NCI-H82 (cell line): ENCODE data around the gene IL1A.

Experiments used
- DNase-seq: peaks from one replicate; lab custom pipeline; 2025; lab: John Stamatoyannopoulos, UW

IL1A gene

GRCh38 chr2:112818094-112818902 lies 34.0 kb upstream of the IL1A start:
- no peak for DNase-seq

- no peak for DNase-seq
Measured at GRCh38 chr2:112817082-112817689, 32.9 kb upstream of the IL1A start.

- DNase-seq: no peak
Measured at GRCh38 chr2:112814278-112814677, 30.0 kb upstream of the IL1A start.

- no peak for DNase-seq
Measured at GRCh38 chr2:112813280-112813966, 29.1 kb upstream of the IL1A start.

GRCh38 chr2:112812318-112813267 lies 28.3 kb upstream of the IL1A start:
- DNase-seq: no peak

- DNase-seq: no peak
Measured at GRCh38 chr2:112811841-112812306, 27.6 kb upstream of the IL1A start.

- no peak for DNase-seq
Measured at GRCh38 chr2:112811276-112811831, 27.1 kb upstream of the IL1A start.

GRCh38 chr2:112809112-112809511 lies 24.8 kb upstream of the IL1A start:
- no peak for DNase-seq

GRCh38 chr2:112807233-112807807 lies 23.0 kb upstream of the IL1A start:
- no peak for DNase-seq

- DNase-seq: no peak
Measured at GRCh38 chr2:112805542-112805941, 21.2 kb upstream of the IL1A start.

- no peak for DNase-seq
Measured at GRCh38 chr2:112803691-112804521, 19.6 kb upstream of the IL1A start.

- DNase-seq: no peak
Measured at GRCh38 chr2:112800881-112801583, 16.7 kb upstream of the IL1A start.

- DNase-seq: no peak
Measured at GRCh38 chr2:112798979-112799975, 15.0 kb upstream of the IL1A start.

- no peak for DNase-seq
Measured at GRCh38 chr2:112796486-112796885, 12.2 kb upstream of the IL1A start.

GRCh38 chr2:112795774-112796173 lies 11.5 kb upstream of the IL1A start:
- no peak for DNase-seq

GRCh38 chr2:112794841-112795240 lies 10.5 kb upstream of the IL1A start:
- no peak for DNase-seq

- DNase-seq: no peak
Measured at GRCh38 chr2:112794131-112794733, 9.9 kb upstream of the IL1A start.

- no peak for DNase-seq
Measured at GRCh38 chr2:112793449-112793978, 9.2 kb upstream of the IL1A start.
